ENCODE measurements around the gene VWA2. TPM values are rescaled to one million over a fixed set of nuclear protein-coding genes. Genes with fewer than 3 reads are reported as not detected.

Gene VWA2
- total RNA-seq, 1 donor from 2014 or later = not detected

GRCh38 chr10:114252092-114252491, 13.0 kb downstream of the VWA2 start:
- peaks cover 8% of the 10 kb centered on the region for H3K27me3 Mint-ChIP-seq
- H3K4me3 Mint-ChIP-seq = no peak overlapping the region
- ATAC-seq (ENCODE audit: low read depth) (no peak), DNase-seq (no peak)
- intact Hi-C loops (cut with micrococcal nuclease) = no loop called here
- H3K27ac Mint-ChIP-seq = no peak overlapping the region
- TF ChIP-seq, protein P1, sequence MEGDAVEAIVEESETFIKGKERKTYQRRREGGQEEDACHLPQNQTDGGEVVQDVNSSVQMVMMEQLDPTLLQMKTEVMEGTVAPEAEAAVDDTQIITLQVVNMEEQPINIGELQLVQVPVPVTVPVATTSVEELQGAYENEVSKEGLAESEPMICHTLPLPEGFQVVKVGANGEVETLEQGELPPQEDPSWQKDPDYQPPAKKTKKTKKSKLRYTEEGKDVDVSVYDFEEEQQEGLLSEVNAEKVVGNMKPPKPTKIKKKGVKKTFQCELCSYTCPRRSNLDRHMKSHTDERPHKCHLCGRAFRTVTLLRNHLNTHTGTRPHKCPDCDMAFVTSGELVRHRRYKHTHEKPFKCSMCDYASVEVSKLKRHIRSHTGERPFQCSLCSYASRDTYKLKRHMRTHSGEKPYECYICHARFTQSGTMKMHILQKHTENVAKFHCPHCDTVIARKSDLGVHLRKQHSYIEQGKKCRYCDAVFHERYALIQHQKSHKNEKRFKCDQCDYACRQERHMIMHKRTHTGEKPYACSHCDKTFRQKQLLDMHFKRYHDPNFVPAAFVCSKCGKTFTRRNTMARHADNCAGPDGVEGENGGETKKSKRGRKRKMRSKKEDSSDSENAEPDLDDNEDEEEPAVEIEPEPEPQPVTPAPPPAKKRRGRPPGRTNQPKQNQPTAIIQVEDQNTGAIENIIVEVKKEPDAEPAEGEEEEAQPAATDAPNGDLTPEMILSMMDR (IDR thresholded peaks at IDR 0.05) = no peak
- peaks cover 3% of the 10 kb centered on the region for H3K4me1 Mint-ChIP-seq
- H3K9me3 Mint-ChIP-seq = no peaks in the 10 kb centered on the region
- CTCF ChIA-PET = no interaction called here
- POLR2A ChIA-PET = no interaction called here
- no peaks in the 10 kb centered on the region for H3K36me3 Mint-ChIP-seq (ENCODE audit: low read depth)

DNA sequence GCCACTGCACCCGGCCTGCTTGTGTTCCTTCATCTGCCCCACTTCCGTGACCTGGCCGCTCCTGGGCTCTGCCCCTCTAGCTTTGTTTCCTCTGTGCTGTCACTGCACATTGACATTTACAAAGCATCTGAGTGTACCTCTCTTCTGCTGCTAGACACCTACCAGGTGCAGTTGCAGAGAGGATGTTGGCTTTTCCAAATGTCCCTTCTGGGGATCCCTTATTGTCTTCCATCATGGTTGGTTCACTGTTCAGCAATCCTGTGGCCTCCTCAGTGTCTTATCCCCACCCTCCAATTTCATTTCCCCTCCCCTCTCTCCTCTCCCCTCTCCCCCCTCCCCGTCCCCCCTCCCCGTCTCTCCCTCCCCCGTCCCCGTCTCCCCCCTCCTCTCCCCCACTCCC, 13.8 kb downstream of the VWA2 start:
- no peak for DNase-seq
- ChIA-PET POLR2A (no interaction called here), CTCF (no interaction called here)
- peaks cover 8% of the 10 kb centered on the region for H3K27me3 Mint-ChIP-seq
- H3K9me3 Mint-ChIP-seq = no peaks in the 10 kb centered on the region
- H3K27ac Mint-ChIP-seq = no peak overlapping the region
- no peak for ATAC-seq (ENCODE audit: low read depth)
- H3K36me3 Mint-ChIP-seq (ENCODE audit: low read depth) = no peaks in the 10 kb centered on the region
- no peak overlapping the region for H3K4me3 Mint-ChIP-seq
- H3K4me1 Mint-ChIP-seq = peaks cover 3% of the 10 kb centered on the region
- intact Hi-C loops (cut with micrococcal nuclease) = no loop called here
- TF ChIP-seq, protein P1 (IDR thresholded peaks at IDR 0.05) = no peak

GRCh38 chr10:114255227-114255626, 16.2 kb downstream of the VWA2 start:
- Mint-ChIP-seq H3K4me3 (no peak overlapping the region), H3K36me3 (ENCODE audit: low read depth) (no peaks in the 10 kb centered on the region), H3K27me3 (peaks cover 6% of the 10 kb centered on the region), H3K4me1 (peaks cover 3% of the 10 kb centered on the region), H3K27ac (no peak overlapping the region), H3K9me3 (no peaks in the 10 kb centered on the region)
- intact Hi-C loops (cut with micrococcal nuclease) = no loop called here
- POLR2A ChIA-PET = no interaction called here
- ATAC-seq (ENCODE audit: low read depth) = no peak
- CTCF ChIA-PET = no interaction called here
- DNase-seq = no peak
- TF ChIP-seq, protein P1 (IDR thresholded peaks at IDR 0.05) = no peak

DNA sequence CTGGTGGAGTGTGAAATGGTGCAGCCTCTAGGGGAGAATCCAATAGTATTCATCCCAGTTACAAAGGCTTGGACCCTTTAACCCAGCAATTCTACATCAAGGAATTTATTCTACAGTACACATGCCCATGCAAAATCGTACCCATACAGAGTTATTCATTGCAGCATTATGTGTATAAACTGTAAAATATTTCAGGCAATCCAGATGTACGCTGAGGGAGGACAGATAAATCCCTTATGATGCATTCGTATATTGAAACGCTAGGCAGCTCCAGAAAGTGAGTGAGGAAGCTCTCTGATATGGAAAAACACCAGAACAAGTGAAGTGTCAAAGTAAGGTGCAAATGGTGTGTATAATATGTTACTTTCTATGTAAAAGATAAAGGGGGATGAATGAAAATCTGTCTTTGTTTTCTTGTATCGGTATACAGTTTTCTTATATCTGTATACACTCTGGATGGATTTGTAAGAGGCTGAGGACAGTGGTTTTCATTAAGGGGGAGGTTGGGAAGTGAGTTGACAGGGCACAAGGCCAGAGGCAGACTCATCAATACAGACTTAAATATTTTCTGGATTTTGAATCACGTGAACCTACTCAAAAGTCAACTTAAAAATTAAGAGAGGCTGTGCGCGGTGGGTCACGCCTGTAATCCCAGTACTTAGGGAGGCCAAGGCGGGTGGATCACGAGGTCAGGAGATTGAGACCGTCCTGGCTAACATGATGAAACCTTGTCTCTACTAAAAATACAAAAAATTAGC, 17.1 kb downstream of the VWA2 start:
- ChIA-PET POLR2A (interaction anchor here (0.7 kb wide), 1 partner anchor 1164 kb away, joined by 12 read pairs; no protein-coding TSS in a partner anchor), CTCF (no interaction called here)
- H3K4me3 Mint-ChIP-seq = no peak overlapping the region
- no peak overlapping the region for H3K27ac Mint-ChIP-seq
- H3K4me1 Mint-ChIP-seq = peaks cover 3% of the 10 kb centered on the region
- TF ChIP-seq, protein P1 (IDR thresholded peaks at IDR 0.05) = no peak
- intact Hi-C loops (cut with micrococcal nuclease) = no loop called here
- no peak for DNase-seq
- no peaks in the 10 kb centered on the region for H3K36me3 Mint-ChIP-seq (ENCODE audit: low read depth)
- H3K9me3 Mint-ChIP-seq = no peaks in the 10 kb centered on the region
- no peak for ATAC-seq (ENCODE audit: low read depth)
- peaks cover 5% of the 10 kb centered on the region for H3K27me3 Mint-ChIP-seq

GRCh38 chr10:114256822-114257221, 17.8 kb downstream of the VWA2 start:
- H3K9me3 Mint-ChIP-seq = no peaks in the 10 kb centered on the region
- ATAC-seq (ENCODE audit: low read depth) = no peak
- H3K4me1 Mint-ChIP-seq = peaks cover 3% of the 10 kb centered on the region
- DNase-seq = no peak
- H3K4me3 Mint-ChIP-seq = no peak overlapping the region
- ChIA-PET CTCF (no interaction called here), POLR2A (interaction anchor here (0.7 kb wide), 1 partner anchor 1165 kb away, joined by 12 read pairs; no protein-coding TSS in a partner anchor)
- no peaks in the 10 kb centered on the region for H3K36me3 Mint-ChIP-seq (ENCODE audit: low read depth)
- H3K27ac Mint-ChIP-seq = no peak overlapping the region
- H3K27me3 Mint-ChIP-seq = peaks cover 5% of the 10 kb centered on the region
- TF ChIP-seq, protein P1 (IDR thresholded peaks at IDR 0.05) = no peak
- intact Hi-C loops (cut with micrococcal nuclease) = no loop called here

All from activated B cell treated with CpG ODN at 0.5 μM for 24 hours (primary cell).